GM23248 (cell line): ENCODE measurements around the gene ARID5B. TPM values are rescaled to one million over a fixed set of nuclear protein-coding genes. Genes with fewer than 3 reads are reported as not detected.
A peak's percentile ranks its signal among the peaks of the same experiment; 100 is the strongest.

Experiments
- DNase-seq: peaks from one replicate; pipeline ENCODE4 v3.0.0-alpha.2; 2015
- H2AFZ ChIP-seq: fragments of 200-600 bp; sonication (generic); 2 replicates; pipeline ENCODE4 v1.6.1; 2016; ENCODE audit warnings: antibody characterized with exemption
- H3F3A ChIP-seq: fragments of 200-600 bp; sonication (generic); 2 replicates; pipeline ENCODE4 v1.6.1; 2016; ENCODE audit warnings: mild to moderate bottlenecking, antibody characterized with exemption, mixed run types; ENCODE audit not compliant: insufficient read depth
- H3K27ac ChIP-seq: fragments of 200-600 bp; sonication (generic); 2 replicates; pipeline ENCODE4 v1.5.1; 2016; ENCODE audit warnings: mild to moderate bottlenecking
- H3K27me3 ChIP-seq: fragments of 200-600 bp; sonication (generic); replicated peaks from 2 replicates; pipeline ENCODE4 v1.6.1; 2016; ENCODE audit warnings: mild to moderate bottlenecking; ENCODE audit not compliant: insufficient read depth
- H3K36me3 ChIP-seq: fragments of 200-600 bp; sonication (generic); 2 replicates; pipeline ENCODE4 v1.6.1; 2016; ENCODE audit warnings: low read depth, mild to moderate bottlenecking
- H3K4me1 ChIP-seq: fragments of 200-600 bp; sonication (generic); 2 replicates; pipeline ENCODE4 v1.6.1; 2016; ENCODE audit warnings: mild to moderate bottlenecking; ENCODE audit not compliant: insufficient read depth
- H3K4me2 ChIP-seq: fragments of 200-600 bp; sonication (generic); one replicate; pipeline ENCODE4 v1.6.1; 2016; ENCODE audit warnings: mild to moderate bottlenecking; ENCODE audit not compliant: unreplicated experiment
- H3K4me3 ChIP-seq: fragments of 200-600 bp; sonication (generic); 2 replicates; pipeline ENCODE4 v1.5.1; 2016; ENCODE audit warnings: mild to moderate bottlenecking
- H3K79me2 ChIP-seq: fragments of 200-600 bp; sonication (generic); 2 replicates; pipeline ENCODE4 v1.6.1; 2016; ENCODE audit warnings: mild to moderate bottlenecking; ENCODE audit not compliant: insufficient read depth
- H3K9ac ChIP-seq: fragments of 200-600 bp; sonication (generic); 2 replicates; pipeline ENCODE4 v1.6.1; 2016; ENCODE audit warnings: mild to moderate bottlenecking
- H3K9me2 ChIP-seq: fragments of 200-600 bp; sonication (generic); 2 replicates; pipeline ENCODE4 v1.6.1; 2016; ENCODE audit warnings: mixed run types, mild to moderate bottlenecking, moderate library complexity; ENCODE audit not compliant: insufficient read depth
- H3K9me3 ChIP-seq: fragments of 200-600 bp; sonication (generic); one replicate; pipeline ENCODE4 v1.6.1; 2017; ENCODE audit warnings: low read depth
- H4K20me1 ChIP-seq: fragments of 200-600 bp; sonication (generic); 2 replicates; pipeline ENCODE4 v1.6.0; 2016; ENCODE audit not compliant: insufficient read depth
- EZH2 ChIP-seq: fragments of 200-600 bp; sonication (generic); IDR thresholded peaks from 2 replicates; pipeline ENCODE4 v1.6.1; 2018; ENCODE audit warnings: antibody characterized with exemption, mild to moderate bottlenecking; ENCODE audit not compliant: insufficient read depth, poor library complexity, severe bottlenecking
- EZH2phosphoT487 ChIP-seq: fragments of 200-600 bp; sonication (generic); IDR thresholded peaks from 2 replicates; pipeline ENCODE4 v1.6.1; 2018; ENCODE audit warnings: antibody characterized with exemption, moderate library complexity, mild to moderate bottlenecking, low read depth; ENCODE audit not compliant: insufficient read depth
- WGBS, 2 experiments: methylation state at CpG; one replicate each; pipeline ENCODE4 v1.1.6; 2015 to 2017; ENCODE audit warnings: low lambda C conversion rate in 2 of 2, low coverage in 1 of 2; ENCODE audit errors: missing lambda C conversion rate in 2 of 2; 5-methylcytosine and 5-hydroxymethylcytosine counted together
- in situ Hi-C: fragments of 300-500 bp; cut with MboI; formaldehyde crosslinking; loops from 2 replicates; pipeline ENCODE4 v1.15.0; 2020
- polyA plus RNA-seq: library from polyadenylated mRNA; unstranded; fragments of >200 nt; fragmentation: Nextera tagmentation; extraction: Ambion mirVana; gene quantifications from 2 replicates; pipeline ENCODE4 v1.2.1, GENCODE V29; 2016
- total RNA-seq: library from RNA; depleted of rRNA; stranded (reverse); fragments of >200 nt; shearing (Covaris generic); gene quantifications from 2 replicates; pipeline ENCODE4 v1.2.3, GENCODE V29; 2014

ARID5B gene
- total and polyA plus RNA-seq, 2 experiments from 2014 or later, result 56.7 to 78.8 TPM

DNA sequence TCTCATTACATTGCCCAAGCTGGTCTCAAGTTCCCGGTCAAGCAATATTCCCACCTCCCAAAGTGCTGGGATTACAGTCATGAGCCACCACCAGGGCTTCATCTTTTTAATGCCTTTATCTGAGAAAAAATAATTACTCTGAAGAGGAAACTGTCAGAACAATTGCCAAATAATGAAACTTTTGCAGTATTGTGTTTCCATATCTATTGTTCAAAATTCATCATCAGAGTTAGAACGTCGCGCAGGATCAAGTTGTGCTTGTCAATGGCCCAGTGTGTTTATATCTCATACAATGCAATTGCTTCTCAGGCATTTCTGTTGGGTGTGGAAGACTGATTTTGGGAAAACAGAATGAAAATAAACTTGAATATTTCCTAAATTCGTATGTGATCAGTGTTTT, 143.1 kb downstream of the ARID5B start:
- peaks cover 81% of the 10 kb centered on the region for H3K4me1 ChIP-seq
- DNase-seq, result no peak
- H3F3A ChIP-seq, result peaks cover 63% of the 10 kb centered on the region
- H3K4me3 ChIP-seq, result no peak overlapping the region
- no peaks in the 10 kb centered on the region for H3K9me3 ChIP-seq
- no peak overlapping the region for H2AFZ ChIP-seq
- 88 to 89% methylated on average over 5 of the region's 5 CpGs for WGBS, 2 experiments
- TF ChIP-seq EZH2 (no peak), EZH2phosphoT487 (no peak)
- H3K9me2 ChIP-seq, result no peaks in the 10 kb centered on the region
- in situ Hi-C loops, result loop anchor here (10.0 to 25.0 kb wide), 3 partner anchors 140 to 768 kb away; partner anchors contain the start of genes ADO, ARID5B and EGR2
- H3K27me3 ChIP-seq, result no peaks in the 10 kb centered on the region
- no peak overlapping the region for H3K4me2 ChIP-seq
- H3K27ac ChIP-seq, result no peak overlapping the region
- no peak overlapping the region for H3K9ac ChIP-seq
- H4K20me1 ChIP-seq, result no peaks in the 10 kb centered on the region
- H3K36me3 ChIP-seq, result no peaks in the 10 kb centered on the region
- peaks cover 62% of the 10 kb centered on the region for H3K79me2 ChIP-seq

DNA sequence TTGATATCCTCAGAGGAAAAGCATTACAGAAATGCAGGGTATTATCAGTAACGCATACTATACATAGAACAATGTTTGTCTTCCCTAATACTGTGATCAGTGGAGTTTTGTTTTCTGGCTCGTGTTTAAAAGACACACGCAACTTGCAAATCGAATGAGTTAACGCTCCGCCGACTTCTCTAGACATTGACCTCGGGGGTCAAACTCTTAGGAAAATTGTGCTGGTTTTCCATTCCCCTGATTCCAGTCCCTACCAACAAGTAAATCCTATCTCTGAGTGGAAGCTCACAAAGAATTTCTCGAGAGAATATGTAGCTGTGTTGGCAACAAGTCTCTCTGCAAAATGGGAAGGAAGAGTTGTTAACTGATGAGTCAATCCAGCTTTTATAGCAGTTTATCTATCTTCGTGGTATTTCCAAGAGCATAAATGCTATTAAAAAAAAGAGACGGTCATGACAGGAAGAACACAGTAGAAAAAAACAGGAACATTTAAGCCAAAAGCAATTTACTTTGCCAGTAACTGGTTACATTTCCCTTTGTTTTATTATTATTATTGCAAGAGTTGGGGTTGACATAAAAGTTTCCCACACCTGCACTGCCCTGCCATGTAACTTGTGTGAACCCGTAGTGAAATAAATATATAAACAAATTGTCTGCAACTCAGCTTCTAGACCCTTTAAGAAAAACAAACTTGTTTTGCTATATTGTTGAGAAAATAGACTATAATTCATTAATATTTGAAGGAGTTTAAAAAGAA, 144.4 kb downstream of the ARID5B start:
- Histone ChIP-seq H4K20me1 (no peaks in the 10 kb centered on the region), H3K27ac (peak overlapping the region; percentile 91), H3K9me2 (no peaks in the 10 kb centered on the region), H3K36me3 (peaks cover 5% of the 10 kb centered on the region; the same call in 1 of the 2 replicates), H3K9ac (peak overlapping the region; percentile 37), H3K27me3 (no peaks in the 10 kb centered on the region), H3K4me3 (peak overlapping the region; percentile 34), H3F3A (peaks cover 77% of the 10 kb centered on the region), H3K79me2 (peaks cover 68% of the 10 kb centered on the region), H2AFZ (no peak overlapping the region), H3K4me2 (peak overlapping the region; percentile 87), H3K9me3 (no peaks in the 10 kb centered on the region), H3K4me1 (peaks cover 74% of the 10 kb centered on the region)
- in situ Hi-C loops, result loop anchor here (10.0 to 25.0 kb wide), 3 partner anchors 141 to 766 kb away; partner anchors contain the start of genes ADO, ARID5B and EGR2
- TF ChIP-seq EZH2, result no peak
- DNase-seq, result peak; percentile 91
- 23 to 26% methylated on average over 12 of the region's 12 CpGs for WGBS, 2 experiments

DNA sequence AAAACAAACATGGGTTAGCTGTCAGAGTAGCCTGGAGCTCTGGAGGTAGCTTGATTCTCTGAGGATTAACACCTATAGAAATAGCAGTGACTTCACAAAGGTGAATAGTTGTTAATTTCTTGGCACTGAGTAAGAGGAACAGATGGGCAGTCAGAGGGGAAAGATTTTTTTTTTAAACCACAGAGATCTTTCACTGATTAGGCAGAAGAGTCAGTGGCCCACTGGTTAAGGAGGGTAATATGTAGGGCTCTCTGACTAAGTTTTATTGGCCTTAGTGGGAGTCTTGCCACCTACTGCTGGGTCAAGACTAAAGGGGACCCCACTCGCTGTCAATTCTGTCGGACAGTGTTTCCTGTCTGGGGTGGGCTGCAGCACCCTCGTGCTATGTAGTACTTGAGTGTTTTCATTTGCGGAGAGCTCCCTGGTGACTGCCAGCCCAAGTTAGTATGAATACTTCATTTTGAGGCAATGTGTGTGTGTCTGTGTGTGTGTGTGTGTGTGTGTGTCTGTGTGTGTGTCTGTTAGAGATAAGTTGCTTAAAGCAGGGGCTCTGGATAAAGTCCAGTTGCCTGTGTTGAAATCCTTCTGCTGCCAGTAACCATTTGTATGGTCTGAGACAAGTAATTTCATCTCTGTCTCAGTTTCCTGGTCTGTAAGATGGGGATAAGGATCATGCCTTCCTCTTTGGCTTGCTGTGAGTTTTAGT, 145.2 kb downstream of the ARID5B start:
- in situ Hi-C loops, result loop anchor here (10.0 to 25.0 kb wide), 3 partner anchors 142 to 766 kb away; partner anchors contain the start of genes ADO, ARID5B and EGR2

DNA sequence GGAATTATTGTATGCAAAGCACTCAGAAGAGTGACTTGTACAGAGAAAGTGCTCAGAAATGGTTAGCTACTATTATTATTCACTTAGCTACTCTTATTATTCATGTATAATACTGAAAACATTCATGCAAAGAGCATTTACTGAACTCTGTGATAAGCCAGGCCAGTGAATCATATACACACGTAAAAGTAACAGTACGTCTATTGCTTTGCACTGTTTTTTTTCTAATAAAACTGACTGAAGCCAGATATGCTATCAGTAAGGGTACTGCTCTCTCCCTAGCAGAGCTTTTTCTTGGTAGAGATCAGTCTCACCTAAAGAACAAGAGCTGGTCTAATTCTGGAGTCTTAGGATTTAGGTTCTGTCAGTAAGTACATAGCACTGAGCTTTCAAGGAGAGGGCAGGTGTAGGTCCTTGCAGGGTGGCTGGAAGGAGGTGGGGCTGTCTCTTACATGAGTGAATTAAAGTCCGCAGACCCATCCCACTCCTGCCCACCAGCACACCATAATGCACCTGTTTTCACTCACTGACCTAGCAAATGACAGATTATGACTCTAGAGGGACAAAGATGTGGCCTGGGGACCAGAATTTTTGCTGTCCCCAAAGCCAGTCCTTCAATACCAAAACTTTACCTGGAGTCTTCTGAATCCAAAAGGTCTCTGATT, 145.9 kb downstream of the ARID5B start:
- Histone ChIP-seq H4K20me1 (no peaks in the 10 kb centered on the region), H3K4me3 (no peak overlapping the region), H3K4me1 (peaks cover 73% of the 10 kb centered on the region), H3K79me2 (peaks cover 68% of the 10 kb centered on the region), H3K4me2 (peak overlapping the region; percentile 87), H3F3A (peaks cover 89% of the 10 kb centered on the region), H3K9ac (peak overlapping the region; percentile 37; the same call in 1 of the 2 replicates), H3K27ac (peak overlapping the region; percentile 91), H3K36me3 (peaks cover 17% of the 10 kb centered on the region), H3K9me2 (no peaks in the 10 kb centered on the region), H3K9me3 (no peaks in the 10 kb centered on the region), H2AFZ (no peak overlapping the region), H3K27me3 (no peaks in the 10 kb centered on the region)
- TF ChIP-seq EZH2 (no peak), EZH2phosphoT487 (no peak)
- WGBS, 2 experiments, result 38 to 45% methylated on average over 3 of the region's 3 CpGs
- peak; percentile 70 for DNase-seq
- in situ Hi-C loops, result loop anchor here (10.0 to 25.0 kb wide), 3 partner anchors 143 to 765 kb away; partner anchors contain the start of genes ADO, ARID5B and EGR2

More for the DNA sequence above, 145.2 kb downstream of the ARID5B start:
- Histone ChIP-seq H3K36me3 (peaks cover 10% of the 10 kb centered on the region), H3K79me2 (peaks cover 68% of the 10 kb centered on the region), H3K4me2 (peak overlapping the region; percentile 87), H3F3A (peaks cover 83% of the 10 kb centered on the region), H3K27me3 (no peaks in the 10 kb centered on the region), H3K4me3 (peak overlapping the region; percentile 34), H3K9ac (peak overlapping the region; percentile 37), H3K27ac (peak overlapping the region; percentile 91), H3K4me1 (peaks cover 71% of the 10 kb centered on the region), H3K9me2 (no peaks in the 10 kb centered on the region), H3K9me3 (no peaks in the 10 kb centered on the region), H4K20me1 (no peaks in the 10 kb centered on the region), H2AFZ (no peak overlapping the region)
- peak; percentile 70 for DNase-seq
- TF ChIP-seq EZH2 (no peak), EZH2phosphoT487 (no peak)
- WGBS, 2 experiments, result 63 to 71% methylated on average over 4 of the region's 4 CpGs
